ENCODE measurements around the gene TCERG1L.

Gene TCERG1L

GRCh38 chr10:131127610-131128009, 183.9 kb downstream of the TCERG1L start:
- no peaks in the 10 kb centered on the region for H3K4me1 ChIP-seq (ENCODE audit: control insufficient read depth, insufficient read depth, low read depth, low read length)
- H3K79me1 ChIP-seq (replicated peaks; ENCODE audit: low read length, poor library complexity, severe bottlenecking) = no peaks in the 10 kb centered on the region
- H3K27ac ChIP-seq (ENCODE audit: low read length, poor library complexity, severe bottlenecking) = no peak overlapping the region
- H3K4me3 ChIP-seq (ENCODE audit: insufficient read depth in 1 of 2, low read depth in 1 of 2, low read length in 2 of 2) = no peak overlapping the region
- no peak overlapping the region for H2BK12ac ChIP-seq (ENCODE audit: low read length in 2 of 2)
- no peak for DNase-seq
- no peak overlapping the region for H3K18ac ChIP-seq (ENCODE audit: low read depth in 1 of 2, low read length in 2 of 2)
- H3K4me2 ChIP-seq (ENCODE audit: low read length, poor library complexity, severe bottlenecking) = no peak overlapping the region
- no peak overlapping the region for H2BK5ac ChIP-seq (ENCODE audit: low read depth, low read length, poor library complexity, severe bottlenecking)
- H2AK5ac ChIP-seq (ENCODE audit: low read length, severe bottlenecking) = no peak overlapping the region
- 70% methylated on average over 7 of the region's 8 CpGs for WGBS
- H4K91ac ChIP-seq (ENCODE audit: low read length) = no peak overlapping the region
- no peaks in the 10 kb centered on the region for H3K27me3 ChIP-seq (ENCODE audit: control insufficient read depth in 1 of 2, insufficient read depth in 1 of 2, low read length in 2 of 2)
- no peak overlapping the region for H4K8ac ChIP-seq (ENCODE audit: low read length)
- H3K9ac ChIP-seq (ENCODE audit: low read length) = no peak overlapping the region
- H3K9me3 ChIP-seq (ENCODE audit: control insufficient read depth, low read length) = peaks cover 2% of the 10 kb centered on the region
- no peak overlapping the region for H2BK120ac ChIP-seq (ENCODE audit: low read depth, low read length)
- no peak overlapping the region for H2BK15ac ChIP-seq (ENCODE audit: low read depth, poor library complexity, severe bottlenecking)
- no peak overlapping the region for H3K4ac ChIP-seq (ENCODE audit: low read depth in 1 of 2, low read length in 2 of 2)
- H3K23ac ChIP-seq (ENCODE audit: low read length in 2 of 2) = no peak overlapping the region
- H2AFZ ChIP-seq (ENCODE audit: low read depth, low read length) = no peak overlapping the region
- no peak overlapping the region for H3K14ac ChIP-seq (ENCODE audit: low read length in 2 of 2)
- no peaks in the 10 kb centered on the region for H3K36me3 ChIP-seq (ENCODE audit: control insufficient read depth in 1 of 2, insufficient read depth in 2 of 2, low read depth in 1 of 2, low read length in 2 of 2)

DNA sequence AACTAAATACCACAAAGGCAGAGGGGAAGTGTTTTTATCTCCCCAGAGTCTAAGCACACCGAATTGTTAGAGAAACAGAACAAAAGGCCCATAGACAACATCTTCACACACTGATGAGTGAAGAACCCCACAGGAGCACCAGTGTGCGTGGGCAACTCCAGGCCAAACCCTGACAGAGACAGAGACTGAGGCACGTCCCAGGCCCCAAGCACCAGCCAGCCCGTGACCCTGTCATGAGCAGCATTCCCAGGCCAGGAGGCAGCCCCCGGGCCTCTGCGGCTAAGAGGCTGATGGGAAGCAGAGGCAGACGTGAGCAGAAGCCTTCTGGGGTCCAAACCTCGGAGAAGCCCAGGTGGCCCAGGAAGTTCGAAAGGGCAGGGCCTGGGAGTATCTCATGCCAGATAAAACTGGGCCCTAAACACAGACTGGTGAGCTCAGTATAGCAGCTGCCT, 184.4 kb downstream of the TCERG1L start:
- H3K23ac ChIP-seq (ENCODE audit: low read length in 2 of 2) = no peak overlapping the region
- H2AK5ac ChIP-seq (ENCODE audit: low read length, severe bottlenecking) = no peak overlapping the region
- no peaks in the 10 kb centered on the region for H3K27me3 ChIP-seq (ENCODE audit: control insufficient read depth in 1 of 2, insufficient read depth in 1 of 2, low read length in 2 of 2)
- no peaks in the 10 kb centered on the region for H3K79me1 ChIP-seq (replicated peaks; ENCODE audit: low read length, poor library complexity, severe bottlenecking)
- no peak overlapping the region for H3K9ac ChIP-seq (ENCODE audit: low read length)
- H3K9me3 ChIP-seq (ENCODE audit: control insufficient read depth, low read length) = peaks cover 2% of the 10 kb centered on the region
- DNase-seq = no peak
- H4K91ac ChIP-seq (ENCODE audit: low read length) = no peak overlapping the region
- H4K8ac ChIP-seq (ENCODE audit: low read length) = no peak overlapping the region
- no peak overlapping the region for H2AFZ ChIP-seq (ENCODE audit: low read depth, low read length)
- 62% methylated on average over 9 of the region's 9 CpGs for WGBS
- no peak overlapping the region for H2BK120ac ChIP-seq (ENCODE audit: low read depth, low read length)
- no peak overlapping the region for H2BK5ac ChIP-seq (ENCODE audit: low read depth, low read length, poor library complexity, severe bottlenecking)
- H3K4me1 ChIP-seq (ENCODE audit: control insufficient read depth, insufficient read depth, low read depth, low read length) = no peaks in the 10 kb centered on the region
- no peak overlapping the region for H3K14ac ChIP-seq (ENCODE audit: low read length in 2 of 2)
- H2BK12ac ChIP-seq (ENCODE audit: low read length in 2 of 2) = no peak overlapping the region
- no peak overlapping the region for H3K4me2 ChIP-seq (ENCODE audit: low read length, poor library complexity, severe bottlenecking)
- no peaks in the 10 kb centered on the region for H3K36me3 ChIP-seq (ENCODE audit: control insufficient read depth in 1 of 2, insufficient read depth in 2 of 2, low read depth in 1 of 2, low read length in 2 of 2)
- no peak overlapping the region for H3K4me3 ChIP-seq (ENCODE audit: insufficient read depth in 1 of 2, low read depth in 1 of 2, low read length in 2 of 2)
- H3K4ac ChIP-seq (ENCODE audit: low read depth in 1 of 2, low read length in 2 of 2) = no peak overlapping the region
- H3K27ac ChIP-seq (ENCODE audit: low read length, poor library complexity, severe bottlenecking) = no peak overlapping the region
- no peak overlapping the region for H2BK15ac ChIP-seq (ENCODE audit: low read depth, poor library complexity, severe bottlenecking)
- no peak overlapping the region for H3K18ac ChIP-seq (ENCODE audit: low read depth in 1 of 2, low read length in 2 of 2)

GRCh38 chr10:131126321-131127137, 185.0 kb downstream of the TCERG1L start:
- no peak overlapping the region for H2BK15ac ChIP-seq (ENCODE audit: low read depth, poor library complexity, severe bottlenecking)
- H3K4me1 ChIP-seq (ENCODE audit: control insufficient read depth, insufficient read depth, low read depth, low read length) = no peaks in the 10 kb centered on the region
- H4K91ac ChIP-seq (ENCODE audit: low read length) = no peak overlapping the region
- no peaks in the 10 kb centered on the region for H3K36me3 ChIP-seq (ENCODE audit: control insufficient read depth in 1 of 2, insufficient read depth in 2 of 2, low read depth in 1 of 2, low read length in 2 of 2)
- H2AFZ ChIP-seq (ENCODE audit: low read depth, low read length) = no peak overlapping the region
- H3K4me3 ChIP-seq (ENCODE audit: insufficient read depth in 1 of 2, low read depth in 1 of 2, low read length in 2 of 2) = no peak overlapping the region
- H3K14ac ChIP-seq (ENCODE audit: low read length in 2 of 2) = no peak overlapping the region
- no peak overlapping the region for H3K18ac ChIP-seq (ENCODE audit: low read depth in 1 of 2, low read length in 2 of 2)
- H2BK120ac ChIP-seq (ENCODE audit: low read depth, low read length) = no peak overlapping the region
- no peak overlapping the region for H3K27ac ChIP-seq (ENCODE audit: low read length, poor library complexity, severe bottlenecking)
- H2BK12ac ChIP-seq (ENCODE audit: low read length in 2 of 2) = no peak overlapping the region
- H4K8ac ChIP-seq (ENCODE audit: low read length) = no peak overlapping the region
- no peak overlapping the region for H3K9ac ChIP-seq (ENCODE audit: low read length)
- no peak overlapping the region for H2AK5ac ChIP-seq (ENCODE audit: low read length, severe bottlenecking)
- DNase-seq = no peak
- H3K4ac ChIP-seq (ENCODE audit: low read depth in 1 of 2, low read length in 2 of 2) = no peak overlapping the region
- H3K79me1 ChIP-seq (replicated peaks; ENCODE audit: low read length, poor library complexity, severe bottlenecking) = no peaks in the 10 kb centered on the region
- 63% methylated on average over 12 of the region's 14 CpGs for WGBS
- no peaks in the 10 kb centered on the region for H3K27me3 ChIP-seq (ENCODE audit: control insufficient read depth in 1 of 2, insufficient read depth in 1 of 2, low read length in 2 of 2)
- H2BK5ac ChIP-seq (ENCODE audit: low read depth, low read length, poor library complexity, severe bottlenecking) = no peak overlapping the region
- peaks cover 2% of the 10 kb centered on the region for H3K9me3 ChIP-seq (ENCODE audit: control insufficient read depth, low read length)
- H3K4me2 ChIP-seq (ENCODE audit: low read length, poor library complexity, severe bottlenecking) = no peak overlapping the region
- H3K23ac ChIP-seq (ENCODE audit: low read length in 2 of 2) = no peak overlapping the region

DNA sequence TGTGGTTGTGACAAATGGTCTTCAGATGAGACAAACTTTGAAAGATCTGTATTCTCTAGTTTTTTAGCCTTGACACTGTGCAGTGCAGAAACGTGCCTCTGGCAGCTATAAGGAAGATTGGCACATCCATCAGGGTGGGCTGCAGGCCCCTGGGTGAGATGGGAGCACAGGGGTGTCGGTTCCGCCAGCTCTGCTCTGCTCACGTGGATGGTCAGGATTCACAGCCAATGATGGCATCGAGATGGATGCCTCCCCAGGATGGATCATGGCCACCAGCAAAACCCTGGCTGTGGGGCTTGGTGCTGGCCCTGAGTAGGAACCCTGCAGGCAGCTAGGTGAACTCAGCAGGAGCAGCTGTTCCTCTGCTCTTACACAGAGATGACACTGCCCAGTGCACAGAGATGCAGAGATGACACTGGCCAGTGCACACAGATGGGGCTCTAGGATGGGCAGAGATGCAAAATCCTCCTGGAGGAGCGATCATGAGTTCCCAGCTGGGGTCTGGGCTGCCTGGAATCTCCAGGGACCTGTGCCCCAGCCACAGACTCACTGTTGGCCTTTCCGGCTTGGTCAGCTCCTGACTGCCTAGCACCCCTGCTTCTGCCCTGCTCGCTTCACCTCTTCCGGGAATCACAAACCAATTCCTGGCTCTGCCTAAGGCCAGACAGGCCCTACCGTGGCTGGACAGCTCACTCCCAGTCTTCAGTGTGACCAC, 185.9 kb downstream of the TCERG1L start:
- no peak overlapping the region for H3K4ac ChIP-seq (ENCODE audit: low read depth in 1 of 2, low read length in 2 of 2)
- H3K79me1 ChIP-seq (replicated peaks; ENCODE audit: low read length, poor library complexity, severe bottlenecking) = no peaks in the 10 kb centered on the region
- peak overlapping the region; percentile 29 for H4K91ac ChIP-seq (ENCODE audit: low read length)
- no peak overlapping the region for H2BK12ac ChIP-seq (ENCODE audit: low read length in 2 of 2)
- no peak overlapping the region for H2BK5ac ChIP-seq (ENCODE audit: low read depth, low read length, poor library complexity, severe bottlenecking)
- peaks cover 2% of the 10 kb centered on the region for H3K9me3 ChIP-seq (ENCODE audit: control insufficient read depth, low read length)
- no peak overlapping the region for H3K9ac ChIP-seq (ENCODE audit: low read length)
- no peak overlapping the region for H2BK120ac ChIP-seq (ENCODE audit: low read depth, low read length)
- H3K4me2 ChIP-seq (ENCODE audit: low read length, poor library complexity, severe bottlenecking) = no peak overlapping the region
- no peak overlapping the region for H3K23ac ChIP-seq (ENCODE audit: low read length in 2 of 2)
- H3K4me1 ChIP-seq (ENCODE audit: control insufficient read depth, insufficient read depth, low read depth, low read length) = no peaks in the 10 kb centered on the region
- H3K18ac ChIP-seq (ENCODE audit: low read depth in 1 of 2, low read length in 2 of 2) = no peak overlapping the region
- H2BK15ac ChIP-seq (ENCODE audit: low read depth, poor library complexity, severe bottlenecking) = no peak overlapping the region
- H2AFZ ChIP-seq (ENCODE audit: low read depth, low read length) = no peak overlapping the region
- H4K8ac ChIP-seq (ENCODE audit: low read length) = no peak overlapping the region
- no peak for DNase-seq
- H3K4me3 ChIP-seq (ENCODE audit: insufficient read depth in 1 of 2, low read depth in 1 of 2, low read length in 2 of 2) = no peak overlapping the region
- H3K36me3 ChIP-seq (ENCODE audit: control insufficient read depth in 1 of 2, insufficient read depth in 2 of 2, low read depth in 1 of 2, low read length in 2 of 2) = no peaks in the 10 kb centered on the region
- H3K27me3 ChIP-seq (ENCODE audit: control insufficient read depth in 1 of 2, insufficient read depth in 1 of 2, low read length in 2 of 2) = no peaks in the 10 kb centered on the region
- no peak overlapping the region for H2AK5ac ChIP-seq (ENCODE audit: low read length, severe bottlenecking)
- no peak overlapping the region for H3K27ac ChIP-seq (ENCODE audit: low read length, poor library complexity, severe bottlenecking)
- no peak overlapping the region for H3K14ac ChIP-seq (ENCODE audit: low read length in 2 of 2)
- WGBS = 68% methylated on average over 10 of the region's 10 CpGs

Data from mesenchymal stem cell (in vitro differentiated cells and primary cell).